Measurements from ENCODE around the gene ARID3A. TPM values are rescaled to one million over a fixed set of nuclear protein-coding genes. Genes with fewer than 3 reads are reported as not detected.
A peak's percentile ranks its signal among the peaks of the same experiment; 100 is the strongest.
"Not testable (repeated sequence)": the region's sequence is repeated elsewhere in the genome, so short reads cannot be mapped to it uniquely, and the experiment has no call there.

The ARID3A gene
- total and polyA plus RNA-seq, 2 experiments from 2014 or later, result 2.8 to 8.5 TPM

DNA sequence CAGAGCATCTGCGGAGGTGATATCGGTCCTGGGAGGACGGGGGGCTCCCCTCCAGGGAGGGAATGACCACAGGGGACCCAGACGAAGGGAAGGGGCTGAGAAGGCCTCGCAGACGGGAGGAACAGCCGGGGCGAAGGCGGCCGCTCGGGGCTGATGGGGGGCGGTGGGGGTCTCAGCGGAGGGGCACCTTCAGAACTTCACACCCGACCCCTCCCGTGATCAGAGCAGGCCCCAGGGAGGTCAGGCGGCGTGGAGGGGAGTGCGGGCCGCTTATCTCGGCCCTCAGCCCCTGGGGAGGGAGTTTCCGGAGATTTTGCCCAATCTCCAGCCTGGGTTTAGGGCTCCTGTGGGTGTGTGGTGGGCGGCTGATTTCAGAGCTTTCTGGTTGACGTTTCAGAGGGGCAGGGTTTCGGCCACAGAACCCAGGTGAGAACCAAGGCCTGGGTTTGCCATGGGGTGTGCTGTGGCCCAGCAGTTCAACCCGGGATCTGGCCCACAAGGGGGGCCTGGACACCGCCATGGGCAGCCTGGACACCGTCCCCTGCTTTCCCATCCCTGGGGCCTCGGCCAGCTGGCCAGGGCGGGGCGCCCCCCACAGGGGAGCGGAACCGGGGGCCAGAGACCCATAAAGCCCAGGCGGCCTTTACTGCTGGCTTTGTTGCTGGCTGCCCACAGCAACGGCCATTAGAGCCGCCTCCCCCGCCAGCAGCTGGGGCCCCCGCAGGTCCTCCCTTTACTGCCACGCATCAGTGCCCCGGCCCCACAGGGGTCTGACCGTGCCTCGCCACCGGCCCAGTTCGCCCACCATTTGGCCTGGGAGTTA, 29.0 kb downstream of the ARID3A start:
- Histone ChIP-seq H3K27ac (no peak overlapping the region), H3K9me2 (ENCODE audit: insufficient read depth) (no peaks in the 10 kb centered on the region), H3K27me3 (replicated peaks; ENCODE audit: insufficient read depth) (no peaks in the 10 kb centered on the region), H3K9ac (no peak overlapping the region), H4K20me1 (ENCODE audit: insufficient read depth) (no peaks in the 10 kb centered on the region), H3K79me2 (ENCODE audit: insufficient read depth) (peaks cover 92% of the 10 kb centered on the region), H3K4me1 (ENCODE audit: insufficient read depth) (peaks cover 18% of the 10 kb centered on the region; the same call in 1 of the 2 replicates), H3K4me3 (no peak overlapping the region), H3F3A (ENCODE audit: insufficient read depth) (no peaks in the 10 kb centered on the region), H3K4me2 (ENCODE audit: unreplicated experiment) (no peak overlapping the region), H3K36me3 (ENCODE audit: low read depth) (no peaks in the 10 kb centered on the region), H2AFZ (no peak overlapping the region), H3K9me3 (ENCODE audit: low read depth) (no peaks in the 10 kb centered on the region)
- in situ Hi-C loops (cut with MboI), result no loop called here
- no peak for DNase-seq
- TF ChIP-seq EZH2phosphoT487 (IDR thresholded peaks at IDR 0.05; ENCODE audit: insufficient read depth, low read depth) (no peak), EZH2 (IDR thresholded peaks at IDR 0.05; ENCODE audit: insufficient read depth, poor library complexity, severe bottlenecking) (no peak)
- 92 to 95% methylated on average over 22 to 40 of the region's 43 CpGs for WGBS, 2 experiments (ENCODE audit: low coverage in 1 of 2, low lambda C conversion rate in 2 of 2, missing lambda C conversion rate in 2 of 2)

DNA sequence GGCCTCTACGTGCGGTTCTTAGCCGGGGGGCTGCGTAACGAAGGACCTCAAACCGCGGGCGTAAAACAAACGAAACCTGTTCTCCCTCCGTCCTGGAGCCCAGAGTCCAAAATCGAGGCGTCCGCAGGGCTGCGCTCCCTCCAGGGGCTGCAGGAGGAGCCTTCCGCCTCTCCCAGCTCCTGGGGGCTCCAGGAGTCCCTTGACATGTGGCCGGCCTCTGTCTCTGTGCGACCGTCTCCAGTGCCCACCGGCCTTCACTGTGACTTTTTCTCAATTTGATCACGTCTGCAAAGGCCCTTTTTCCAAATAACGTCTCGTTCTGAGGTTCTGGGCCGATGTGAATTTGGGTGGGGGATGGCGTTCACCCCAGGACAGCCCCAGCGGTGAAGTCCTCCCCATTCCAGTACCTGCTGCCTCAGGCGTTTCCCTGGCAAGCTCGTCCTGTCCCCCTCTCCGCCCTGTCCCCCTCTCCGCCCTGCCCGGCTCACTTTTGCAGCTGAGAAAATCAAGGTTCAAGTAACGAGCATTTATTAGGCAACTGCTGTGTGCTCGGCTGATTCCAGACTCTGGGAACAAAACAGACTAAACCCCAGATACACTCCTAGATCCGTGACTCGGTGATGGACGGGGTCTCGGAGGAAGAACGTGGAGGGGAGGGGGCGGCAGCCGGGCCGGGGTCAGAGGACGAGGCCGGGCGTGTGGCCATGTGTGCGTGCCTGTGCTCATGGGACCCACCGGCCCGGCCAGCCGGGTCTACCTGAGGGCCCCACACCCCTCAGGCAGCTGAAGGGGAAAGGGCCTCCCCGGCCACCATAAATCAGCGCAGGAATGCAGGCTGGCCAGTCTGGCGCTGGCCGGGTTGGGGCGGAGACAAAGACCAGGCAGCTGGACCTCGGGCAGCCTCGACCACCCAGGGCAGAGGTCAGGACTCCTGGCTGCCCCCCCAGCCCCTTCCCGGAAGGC, 30.2 kb downstream of the ARID3A start:
- Histone ChIP-seq H3K9ac (no peak overlapping the region), H3K4me1 (ENCODE audit: insufficient read depth) (peaks cover 18% of the 10 kb centered on the region; the same call in 1 of the 2 replicates), H2AFZ (no peak overlapping the region), H3K9me3 (ENCODE audit: low read depth) (no peaks in the 10 kb centered on the region), H3K9me2 (ENCODE audit: insufficient read depth) (no peaks in the 10 kb centered on the region), H3K27me3 (replicated peaks; ENCODE audit: insufficient read depth) (no peaks in the 10 kb centered on the region), H3F3A (ENCODE audit: insufficient read depth) (no peaks in the 10 kb centered on the region), H3K79me2 (ENCODE audit: insufficient read depth) (peaks cover 94% of the 10 kb centered on the region), H3K27ac (no peak overlapping the region), H4K20me1 (ENCODE audit: insufficient read depth) (no peaks in the 10 kb centered on the region), H3K36me3 (ENCODE audit: low read depth) (no peaks in the 10 kb centered on the region), H3K4me3 (no peak overlapping the region), H3K4me2 (ENCODE audit: unreplicated experiment) (no peak overlapping the region)
- DNase-seq, result no peak
- 88 to 89% methylated on average over 45 to 54 of the region's 55 CpGs for WGBS, 2 experiments (ENCODE audit: low coverage in 1 of 2, low lambda C conversion rate in 2 of 2, missing lambda C conversion rate in 2 of 2)
- no peak for TF ChIP-seq EZH2 (IDR thresholded peaks at IDR 0.05; ENCODE audit: insufficient read depth, poor library complexity, severe bottlenecking)
- no peak for TF ChIP-seq EZH2phosphoT487 (IDR thresholded peaks at IDR 0.05; ENCODE audit: insufficient read depth, low read depth)
- in situ Hi-C loops (cut with MboI), result no loop called here

DNA sequence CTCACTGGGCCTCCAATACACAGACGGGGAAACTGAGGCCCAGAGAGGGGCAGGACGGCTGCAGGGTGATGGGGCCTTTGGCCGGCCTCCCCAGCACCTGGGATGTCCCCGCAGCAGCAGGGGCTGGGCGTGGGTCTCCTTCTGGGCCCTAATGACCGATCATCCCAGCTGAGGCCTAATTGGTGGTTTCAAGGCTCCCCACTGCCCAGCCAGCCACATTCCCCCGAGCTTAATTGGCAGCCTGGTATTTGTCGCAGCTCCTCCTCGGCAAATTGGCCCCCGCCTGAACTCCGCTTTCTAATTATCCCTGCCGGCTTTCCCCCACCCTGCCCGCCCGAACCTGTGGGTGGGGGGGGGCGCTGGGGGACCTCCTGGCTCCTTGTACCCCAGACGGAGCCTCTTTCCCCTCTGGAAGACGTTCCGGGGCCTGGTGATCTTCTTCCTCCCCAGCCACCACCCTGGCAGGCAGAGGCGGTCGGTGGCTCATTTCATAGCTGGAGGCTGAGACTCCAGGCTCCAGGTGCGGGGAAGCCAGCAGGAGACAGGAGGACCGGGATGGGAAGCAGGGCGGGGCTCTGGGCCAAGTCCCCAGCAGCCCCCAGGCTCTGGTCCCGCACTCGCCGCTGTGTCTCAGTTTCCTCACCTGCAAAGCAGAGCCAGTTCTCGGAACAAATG, 31.1 kb downstream of the ARID3A start:
- H3K4me2 ChIP-seq (ENCODE audit: unreplicated experiment), result no peak overlapping the region
- TF ChIP-seq EZH2phosphoT487 (IDR thresholded peaks at IDR 0.05; ENCODE audit: insufficient read depth, low read depth) (no peak), EZH2 (IDR thresholded peaks at IDR 0.05; ENCODE audit: insufficient read depth, poor library complexity, severe bottlenecking) (no peak)
- no peaks in the 10 kb centered on the region for H3F3A ChIP-seq (ENCODE audit: insufficient read depth)
- DNase-seq, result peak; percentile 52
- peaks cover 11% of the 10 kb centered on the region; the same call in 1 of the 2 replicates for H3K4me1 ChIP-seq (ENCODE audit: insufficient read depth)
- no peak overlapping the region for H2AFZ ChIP-seq
- H3K27me3 ChIP-seq (replicated peaks; ENCODE audit: insufficient read depth), result no peaks in the 10 kb centered on the region
- H3K36me3 ChIP-seq (ENCODE audit: low read depth), result no peaks in the 10 kb centered on the region
- no peaks in the 10 kb centered on the region for H4K20me1 ChIP-seq (ENCODE audit: insufficient read depth)
- H3K9ac ChIP-seq, result no peak overlapping the region
- peaks cover 89% of the 10 kb centered on the region for H3K79me2 ChIP-seq (ENCODE audit: insufficient read depth)
- WGBS, 2 experiments (ENCODE audit: low coverage in 1 of 2, low lambda C conversion rate in 2 of 2, missing lambda C conversion rate in 2 of 2), result 51 to 52% methylated on average over 18 to 26 of the region's 27 CpGs
- no peaks in the 10 kb centered on the region for H3K9me2 ChIP-seq (ENCODE audit: insufficient read depth)
- in situ Hi-C loops (cut with MboI), result no loop called here
- no peaks in the 10 kb centered on the region for H3K9me3 ChIP-seq (ENCODE audit: low read depth)
- no peak overlapping the region for H3K4me3 ChIP-seq
- no peak overlapping the region for H3K27ac ChIP-seq

GRCh38 chr19:957578-957977, 31.7 kb downstream of the ARID3A start:
- DNase-seq; H3K4me3 ChIP-seq; in situ Hi-C loops (cut with MboI); H3K9me2 ChIP-seq (ENCODE audit: insufficient read depth); H3K4me2 ChIP-seq (ENCODE audit: unreplicated experiment); H3F3A ChIP-seq (ENCODE audit: insufficient read depth); H3K9ac ChIP-seq; H3K27ac ChIP-seq; H2AFZ ChIP-seq; H3K36me3 ChIP-seq (ENCODE audit: low read depth); H3K9me3 ChIP-seq (ENCODE audit: low read depth); H3K27me3 ChIP-seq (replicated peaks; ENCODE audit: insufficient read depth); H4K20me1 ChIP-seq (ENCODE audit: insufficient read depth): not testable (repeated sequence)
- Histone ChIP-seq H3K4me1 (ENCODE audit: insufficient read depth) (peaks cover 12% of the 10 kb centered on the region; the same call in 1 of the 2 replicates), H3K79me2 (ENCODE audit: insufficient read depth) (peaks cover 87% of the 10 kb centered on the region)
- WGBS, 2 experiments (ENCODE audit: low coverage in 1 of 2, low lambda C conversion rate in 2 of 2, missing lambda C conversion rate in 2 of 2), result 93 to 97% methylated on average over 9 of the region's 9 CpGs
